Progenitor cell of endocrine pancreas (in vitro differentiated cells): Measurements from ENCODE around the gene TRMT11. TPM values are rescaled to one million over a fixed set of nuclear protein-coding genes. Genes with fewer than 3 reads are reported as not detected.

Source experiments
- DNase-seq: peaks from one replicate; pipeline ENCODE4 v3.0.0; 2021; ENCODE audit warnings: low spot score; ENCODE audit not compliant: unreplicated experiment
- H3K27ac Mint-ChIP-seq: 2 replicates; pipeline ENCODE4 v1.8.0; 2021; ENCODE audit warnings: mild to moderate bottlenecking, moderate library complexity, mixed read lengths
- H3K27me3 Mint-ChIP-seq: 2 replicates; pipeline ENCODE4 v1.8.0; 2021; ENCODE audit warnings: mixed read lengths
- H3K36me3 Mint-ChIP-seq: 2 replicates; pipeline ENCODE4 v1.8.0; 2022; ENCODE audit warnings: mixed read lengths; ENCODE audit not compliant: insufficient read depth
- H3K4me1 Mint-ChIP-seq: 2 replicates; pipeline ENCODE4 v1.8.0; 2021; ENCODE audit warnings: low read depth, mixed read lengths
- H3K4me3 Mint-ChIP-seq: 2 replicates; pipeline ENCODE4 v1.8.0; 2021; ENCODE audit warnings: low read depth, mild to moderate bottlenecking, moderate library complexity, mixed read lengths
- H3K9me3 Mint-ChIP-seq: 2 replicates; pipeline ENCODE4 v1.8.0; 2021; ENCODE audit warnings: low read depth, mixed read lengths
- CTCF ChIP-seq: fragments of 200-600 bp; sonication (generic); IDR thresholded peaks from one replicate; pipeline ENCODE4 v1.5.0; 2021; ENCODE audit warnings: antibody characterized with exemption, mild to moderate bottlenecking; ENCODE audit not compliant: unreplicated experiment
- total RNA-seq: library from RNA; stranded (reverse); gene quantifications from 2 replicates; pipeline ENCODE4 v1.2.1, GENCODE V29; 2021

TRMT11 gene
- total RNA-seq, 1 donor from 2014 or later, result 25.1 TPM

GRCh38 chr6:126069449-126069848 is 83.1 kb downstream of the TRMT11 start:
- Mint-ChIP-seq H3K4me1 (peaks cover 4% of the 10 kb centered on the region), H3K27me3 (no peaks in the 10 kb centered on the region), H3K27ac (no peak overlapping the region), H3K36me3 (peaks cover 7% of the 10 kb centered on the region), H3K4me3 (no peak overlapping the region), H3K9me3 (peaks cover 3% of the 10 kb centered on the region)
- no peak for DNase-seq
- TF ChIP-seq CTCF, result no peak

- no peaks in the 10 kb centered on the region for H3K27me3 Mint-ChIP-seq
- H3K4me3 Mint-ChIP-seq, result no peak overlapping the region
- DNase-seq, result no peak
- no peak overlapping the region for H3K27ac Mint-ChIP-seq
- H3K36me3 Mint-ChIP-seq, result peaks cover 7% of the 10 kb centered on the region
- no peaks in the 10 kb centered on the region for H3K4me1 Mint-ChIP-seq
- peaks cover 3% of the 10 kb centered on the region for H3K9me3 Mint-ChIP-seq
- no peak for TF ChIP-seq CTCF
Measured at GRCh38 chr6:126071000-126071647, 84.8 kb downstream of the TRMT11 start.

GRCh38 chr6:126072172-126072571 is 85.8 kb downstream of the TRMT11 start:
- DNase-seq, result no peak
- Mint-ChIP-seq H3K27me3 (no peaks in the 10 kb centered on the region), H3K9me3 (peaks cover 3% of the 10 kb centered on the region), H3K4me3 (no peak overlapping the region), H3K36me3 (peaks cover 7% of the 10 kb centered on the region), H3K27ac (no peak overlapping the region), H3K4me1 (peaks cover 2% of the 10 kb centered on the region)
- TF ChIP-seq CTCF, result no peak

GRCh38 chr6:126072834-126073233 is 86.5 kb downstream of the TRMT11 start:
- Mint-ChIP-seq H3K27me3 (no peaks in the 10 kb centered on the region), H3K4me1 (peaks cover 6% of the 10 kb centered on the region), H3K9me3 (peaks cover 3% of the 10 kb centered on the region), H3K4me3 (no peak overlapping the region), H3K27ac (no peak overlapping the region), H3K36me3 (peaks cover 7% of the 10 kb centered on the region)
- no peak for TF ChIP-seq CTCF
- DNase-seq, result no peak

GRCh38 chr6:126075335-126076071 is 89.2 kb downstream of the TRMT11 start:
- no peak overlapping the region for H3K4me3 Mint-ChIP-seq
- no peak for TF ChIP-seq CTCF
- H3K36me3 Mint-ChIP-seq, result peaks cover 6% of the 10 kb centered on the region
- no peaks in the 10 kb centered on the region for H3K27me3 Mint-ChIP-seq
- no peak overlapping the region for H3K27ac Mint-ChIP-seq
- H3K9me3 Mint-ChIP-seq, result no peaks in the 10 kb centered on the region
- H3K4me1 Mint-ChIP-seq, result peaks cover 6% of the 10 kb centered on the region
- no peak for DNase-seq
